Measurements from ENCODE around the gene EBF4.

EBF4 gene

GRCh38 chr20:2749343-2749950 is 56.9 kb downstream of the EBF4 start:
- Mint-ChIP-seq H3K4me3 (no peak overlapping the region), H3K36me3 (no peaks in the 10 kb centered on the region), H3K27me3 (peaks cover 34% of the 10 kb centered on the region), H3K9me3 (peaks cover 3% of the 10 kb centered on the region), H3K4me1 (peaks cover 19% of the 10 kb centered on the region), H3K27ac (no peak overlapping the region)
- no peak for ATAC-seq (ENCODE audit: low read depth)
- DNase-seq (ENCODE audit: low spot score in 2 of 2) = no peak

DNA sequence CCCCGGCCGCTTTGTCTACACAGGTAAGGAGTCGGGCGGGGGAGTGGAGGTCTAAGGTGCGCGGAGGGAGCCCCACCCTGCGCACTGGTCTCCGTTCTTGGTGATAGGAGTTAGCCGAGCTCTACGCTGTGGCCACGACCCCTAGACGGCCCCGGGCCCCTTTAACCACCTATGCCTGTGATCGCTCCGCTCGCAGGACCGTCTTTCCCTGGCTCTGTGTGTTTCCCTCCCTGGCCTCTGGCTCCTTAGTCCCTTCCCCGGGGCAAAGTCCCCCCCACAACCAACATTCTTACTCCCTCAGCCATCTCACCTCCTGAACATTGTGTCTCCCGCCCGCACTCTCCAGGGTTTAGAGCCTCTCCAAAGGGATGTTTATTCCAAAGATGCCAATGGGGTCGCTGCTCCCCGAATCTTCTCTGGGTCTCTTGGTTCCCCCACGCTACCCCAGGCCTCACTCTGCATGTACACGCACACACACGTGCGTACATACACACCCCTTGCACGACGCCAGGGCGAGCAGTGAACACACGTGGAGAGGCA is 57.4 kb downstream of the EBF4 start:
- ATAC-seq (ENCODE audit: low read depth) (no peak), DNase-seq (ENCODE audit: low spot score in 2 of 2) (no peak)
- peaks cover 19% of the 10 kb centered on the region for H3K4me1 Mint-ChIP-seq
- no peak overlapping the region for H3K4me3 Mint-ChIP-seq
- H3K27ac Mint-ChIP-seq = no peak overlapping the region
- peaks cover 3% of the 10 kb centered on the region for H3K9me3 Mint-ChIP-seq
- H3K27me3 Mint-ChIP-seq = peaks cover 36% of the 10 kb centered on the region
- no peaks in the 10 kb centered on the region for H3K36me3 Mint-ChIP-seq

GRCh38 chr20:2750491-2751251 is 58.1 kb downstream of the EBF4 start:
- H3K36me3 Mint-ChIP-seq = no peaks in the 10 kb centered on the region
- ATAC-seq (ENCODE audit: low read depth) = peak; percentile 21
- peak overlapping the region; percentile 71 for H3K4me3 Mint-ChIP-seq
- H3K4me1 Mint-ChIP-seq = peaks cover 19% of the 10 kb centered on the region
- H3K27ac Mint-ChIP-seq = peak overlapping the region; percentile 14
- peaks cover 3% of the 10 kb centered on the region for H3K9me3 Mint-ChIP-seq
- no peak for DNase-seq (ENCODE audit: low spot score in 2 of 2)
- peaks cover 36% of the 10 kb centered on the region for H3K27me3 Mint-ChIP-seq

GRCh38 chr20:2751347-2751877 is 58.8 kb downstream of the EBF4 start:
- H3K4me3 Mint-ChIP-seq = peak overlapping the region; percentile 39

GRCh38 chr20:2751878-2752566 is 59.4 kb downstream of the EBF4 start:
- ATAC-seq (ENCODE audit: low read depth) = peak; percentile 74

More at GRCh38 chr20:2751347-2751877, 58.8 kb downstream of the EBF4 start:
- Mint-ChIP-seq H3K27ac (no peak overlapping the region), H3K9me3 (peaks cover 3% of the 10 kb centered on the region), H3K36me3 (no peaks in the 10 kb centered on the region), H3K27me3 (peaks cover 39% of the 10 kb centered on the region), H3K4me1 (peaks cover 17% of the 10 kb centered on the region)
- ATAC-seq (ENCODE audit: low read depth) (no peak), DNase-seq (ENCODE audit: low spot score in 2 of 2) (no peak)

DNA sequence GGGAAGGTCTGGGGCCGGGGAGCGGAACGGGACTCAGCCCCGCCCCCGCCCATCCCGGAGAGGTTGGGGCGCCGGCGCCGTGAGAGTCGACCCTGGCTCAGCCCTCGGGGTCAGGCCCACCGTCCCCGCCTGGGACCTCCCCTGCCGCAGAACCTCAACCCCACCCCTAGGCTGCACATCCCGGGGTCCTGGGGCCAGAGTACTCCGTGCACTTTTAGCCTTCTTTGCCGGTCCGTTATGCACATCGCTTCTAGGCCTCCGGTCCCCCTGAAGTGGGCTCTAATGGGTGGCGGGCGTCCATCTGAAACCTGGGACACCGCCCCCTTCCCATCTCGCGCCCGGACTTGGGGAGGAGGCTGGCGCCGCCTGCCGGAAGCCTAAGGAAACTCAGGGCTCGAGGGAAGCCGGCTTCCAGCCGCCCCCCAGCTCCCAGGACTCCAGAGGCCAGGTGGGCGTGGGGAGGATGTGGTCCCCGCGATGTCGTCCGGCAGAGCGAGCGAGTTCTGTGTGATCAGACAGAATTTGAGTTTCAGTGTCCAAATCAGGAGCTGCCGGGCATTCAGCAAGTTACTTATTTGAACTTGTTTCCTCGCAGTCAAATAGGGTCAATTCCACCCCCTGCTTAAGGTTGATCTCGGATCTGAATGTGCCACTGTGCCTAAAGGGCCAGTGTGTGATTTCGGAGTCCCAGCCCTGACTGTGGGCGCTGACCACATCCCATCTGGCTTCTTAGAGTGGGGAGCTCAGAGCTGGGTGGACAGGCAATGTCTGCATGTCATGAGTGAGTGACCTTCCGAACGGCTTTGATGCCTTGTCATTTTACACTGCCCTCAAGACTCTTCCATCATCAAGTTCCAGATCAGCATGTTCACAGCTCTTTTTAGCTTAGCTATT is 60.2 kb downstream of the EBF4 start:
- DNase-seq (ENCODE audit: low spot score in 2 of 2) (no peak), ATAC-seq (ENCODE audit: low read depth) (peak; percentile 7)
- peaks cover 17% of the 10 kb centered on the region for H3K4me1 Mint-ChIP-seq
- peaks cover 2% of the 10 kb centered on the region for H3K9me3 Mint-ChIP-seq
- no peak overlapping the region for H3K27ac Mint-ChIP-seq
- H3K27me3 Mint-ChIP-seq = peaks cover 46% of the 10 kb centered on the region
- no peaks in the 10 kb centered on the region for H3K36me3 Mint-ChIP-seq
- peak overlapping the region; percentile 72 for H3K4me3 Mint-ChIP-seq

More at GRCh38 chr20:2751878-2752566, 59.4 kb downstream of the EBF4 start:
- peaks cover 45% of the 10 kb centered on the region for H3K27me3 Mint-ChIP-seq
- H3K9me3 Mint-ChIP-seq = peaks cover 3% of the 10 kb centered on the region
- H3K4me3 Mint-ChIP-seq = no peak overlapping the region
- H3K4me1 Mint-ChIP-seq = peaks cover 17% of the 10 kb centered on the region
- no peak overlapping the region for H3K27ac Mint-ChIP-seq
- peak in 1 of 2 donors; percentile 56 for DNase-seq (ENCODE audit: low spot score in 2 of 2)
- H3K36me3 Mint-ChIP-seq = no peaks in the 10 kb centered on the region

DNA sequence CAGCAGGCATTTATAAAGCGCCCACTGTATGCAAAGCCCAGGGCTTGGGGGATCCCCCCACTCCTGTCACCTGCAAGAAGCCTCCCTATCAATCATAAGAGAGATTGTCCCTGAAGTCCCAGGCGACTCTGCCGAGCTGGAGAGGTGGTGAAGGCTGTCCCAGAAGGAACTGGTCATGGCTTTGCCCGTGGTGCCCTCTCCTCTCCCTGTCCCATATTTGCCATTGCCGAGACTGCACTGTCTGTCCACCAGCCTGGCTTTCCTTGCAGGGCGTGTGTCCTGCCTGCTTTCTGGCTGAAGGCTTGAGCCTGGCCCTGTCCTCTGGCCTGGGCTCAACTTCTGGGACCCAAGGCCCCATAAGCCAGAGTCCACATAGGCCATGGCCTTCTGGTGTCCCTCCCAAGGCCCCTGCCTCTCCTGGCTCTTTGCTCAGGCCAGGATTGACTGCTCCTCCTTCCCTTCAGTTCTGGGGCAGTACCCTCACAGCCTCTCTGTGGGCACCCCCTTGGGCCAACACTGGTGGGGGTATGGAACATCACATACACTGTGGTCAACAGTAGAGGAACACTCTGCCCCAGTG is 61.0 kb downstream of the EBF4 start:
- H3K27ac Mint-ChIP-seq = no peak overlapping the region
- H3K27me3 Mint-ChIP-seq = peaks cover 48% of the 10 kb centered on the region
- no peaks in the 10 kb centered on the region for H3K36me3 Mint-ChIP-seq
- DNase-seq (ENCODE audit: low spot score in 2 of 2) (no peak), ATAC-seq (ENCODE audit: low read depth) (no peak)
- H3K9me3 Mint-ChIP-seq = no peaks in the 10 kb centered on the region
- H3K4me3 Mint-ChIP-seq = peak overlapping the region; percentile 41
- H3K4me1 Mint-ChIP-seq = peaks cover 17% of the 10 kb centered on the region

DNA sequence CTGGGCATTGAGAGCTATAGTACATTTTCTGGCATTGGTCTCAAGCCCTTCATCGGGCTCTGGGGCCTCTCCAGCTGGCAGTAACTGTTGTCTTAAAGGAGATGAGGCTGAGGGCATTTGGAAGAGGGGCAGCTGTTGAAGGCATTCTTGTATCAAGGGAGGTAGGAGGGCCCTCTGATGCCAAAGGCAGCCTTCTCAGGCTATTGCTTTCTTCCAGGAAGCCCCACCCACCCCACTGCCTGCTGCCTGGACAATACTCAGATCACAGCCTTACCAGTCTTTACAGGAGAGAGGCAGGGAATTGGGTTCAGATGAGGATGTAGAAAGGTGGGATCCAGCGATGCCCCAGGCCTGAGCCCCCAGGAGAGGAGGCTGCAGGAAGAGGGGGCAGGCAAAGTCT is 61.8 kb downstream of the EBF4 start:
- H3K27me3 Mint-ChIP-seq = peaks cover 51% of the 10 kb centered on the region
- no peak for DNase-seq (ENCODE audit: low spot score in 2 of 2)
- ATAC-seq (ENCODE audit: low read depth) = no peak
- H3K4me3 Mint-ChIP-seq = no peak overlapping the region
- no peak overlapping the region for H3K27ac Mint-ChIP-seq
- no peaks in the 10 kb centered on the region for H3K9me3 Mint-ChIP-seq
- H3K36me3 Mint-ChIP-seq = no peaks in the 10 kb centered on the region
- H3K4me1 Mint-ChIP-seq = peaks cover 17% of the 10 kb centered on the region

- Mint-ChIP-seq H3K36me3 (no peaks in the 10 kb centered on the region), H3K27me3 (peaks cover 43% of the 10 kb centered on the region), H3K9me3 (no peaks in the 10 kb centered on the region), H3K4me3 (no peak overlapping the region), H3K27ac (no peak overlapping the region), H3K4me1 (peaks cover 12% of the 10 kb centered on the region)
- DNase-seq (ENCODE audit: low spot score in 2 of 2) = no peak
- ATAC-seq (ENCODE audit: low read depth) = no peak
These were observed 63.0 kb downstream of the EBF4 start for GRCh38 chr20:2755451-2756055.

GRCh38 chr20:2756056-2756611 is 63.6 kb downstream of the EBF4 start:
- H3K36me3 Mint-ChIP-seq = no peaks in the 10 kb centered on the region
- peaks cover 44% of the 10 kb centered on the region for H3K27me3 Mint-ChIP-seq
- H3K9me3 Mint-ChIP-seq = no peaks in the 10 kb centered on the region
- peaks cover 6% of the 10 kb centered on the region for H3K4me1 Mint-ChIP-seq
- ATAC-seq (ENCODE audit: low read depth) (no peak), DNase-seq (ENCODE audit: low spot score in 2 of 2) (no peak)
- no peak overlapping the region for H3K4me3 Mint-ChIP-seq
- H3K27ac Mint-ChIP-seq = no peak overlapping the region

DNA sequence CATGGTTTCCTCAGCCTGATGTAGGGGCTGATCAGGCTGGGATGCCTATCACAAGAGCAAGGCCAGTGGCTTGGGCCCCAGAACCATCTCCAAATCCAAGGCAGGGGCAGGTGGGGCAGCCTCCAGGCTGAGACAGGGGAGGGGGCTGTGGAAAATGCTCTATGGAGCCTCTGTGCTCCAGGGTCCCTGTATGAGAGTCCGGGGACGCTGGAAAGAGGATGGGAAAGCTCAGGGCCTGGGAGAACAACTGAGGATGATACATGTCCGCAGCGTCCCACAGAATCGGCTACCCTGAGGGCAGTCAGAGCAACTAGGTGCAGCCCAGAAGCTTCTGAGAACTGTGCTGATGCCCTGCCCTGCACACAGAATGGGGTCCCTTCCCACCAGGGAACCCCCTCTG is 64.4 kb downstream of the EBF4 start:
- DNase-seq (ENCODE audit: low spot score in 2 of 2) = no peak
- Mint-ChIP-seq H3K36me3 (no peaks in the 10 kb centered on the region), H3K4me3 (no peak overlapping the region), H3K4me1 (peaks cover 6% of the 10 kb centered on the region), H3K9me3 (no peaks in the 10 kb centered on the region), H3K27ac (no peak overlapping the region), H3K27me3 (peaks cover 46% of the 10 kb centered on the region)
- ATAC-seq (ENCODE audit: low read depth) = no peak

DNA sequence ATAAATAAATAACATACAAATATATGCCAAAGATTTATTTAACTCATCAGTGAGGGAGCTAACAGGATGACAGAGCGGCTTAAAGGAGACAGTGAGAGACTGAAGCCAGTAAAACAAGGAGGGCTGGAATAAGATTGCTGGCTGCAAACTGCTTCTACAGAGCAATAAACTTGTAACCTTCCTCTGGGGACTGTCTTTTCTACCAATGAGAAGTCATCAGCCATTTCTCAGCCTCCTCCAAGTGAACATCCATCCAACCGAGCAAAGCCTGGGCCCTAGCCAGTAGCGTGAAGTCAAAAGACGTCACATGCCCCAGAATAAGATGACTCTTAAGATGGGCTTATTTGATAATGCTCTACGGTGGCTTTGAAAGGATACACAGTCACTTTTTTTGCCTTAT is 65.4 kb downstream of the EBF4 start:
- Mint-ChIP-seq H3K36me3 (no peaks in the 10 kb centered on the region), H3K27me3 (peaks cover 48% of the 10 kb centered on the region), H3K27ac (no peak overlapping the region), H3K4me1 (peaks cover 6% of the 10 kb centered on the region), H3K4me3 (no peak overlapping the region), H3K9me3 (no peaks in the 10 kb centered on the region)
- ATAC-seq (ENCODE audit: low read depth) (no peak), DNase-seq (ENCODE audit: low spot score in 2 of 2) (no peak)
